Neuron (in vitro differentiated cells): ENCODE measurements around the gene PPM1L.

ENCODE experiments used
- H2AFZ ChIP-seq: one replicate; pipeline ENCODE4 v1.6.1; 2013; ENCODE audit warnings: low read depth, mild to moderate bottlenecking, inconsistent platforms, low read length, moderate library complexity
- H3K27me3 ChIP-seq: one replicate; pipeline ENCODE4 v1.6.1; 2013; ENCODE audit warnings: low read length; ENCODE audit not compliant: insufficient read depth
- H3K36me3 ChIP-seq: one replicate; pipeline ENCODE4 v1.6.1; 2013; ENCODE audit warnings: low read length; ENCODE audit not compliant: insufficient read depth
- H3K4me1 ChIP-seq: one replicate; pipeline ENCODE4 v1.6.1; 2013; ENCODE audit warnings: low read length; ENCODE audit not compliant: insufficient read depth
- H3K4me3 ChIP-seq: 2 replicates; pipeline ENCODE4 v1.5.1; 2013; ENCODE audit warnings: mild to moderate bottlenecking, low read length, moderate library complexity
- H3K9me3 ChIP-seq: one replicate; pipeline ENCODE4 v1.6.1; 2013; ENCODE audit warnings: low read length

PPM1L gene

DNA sequence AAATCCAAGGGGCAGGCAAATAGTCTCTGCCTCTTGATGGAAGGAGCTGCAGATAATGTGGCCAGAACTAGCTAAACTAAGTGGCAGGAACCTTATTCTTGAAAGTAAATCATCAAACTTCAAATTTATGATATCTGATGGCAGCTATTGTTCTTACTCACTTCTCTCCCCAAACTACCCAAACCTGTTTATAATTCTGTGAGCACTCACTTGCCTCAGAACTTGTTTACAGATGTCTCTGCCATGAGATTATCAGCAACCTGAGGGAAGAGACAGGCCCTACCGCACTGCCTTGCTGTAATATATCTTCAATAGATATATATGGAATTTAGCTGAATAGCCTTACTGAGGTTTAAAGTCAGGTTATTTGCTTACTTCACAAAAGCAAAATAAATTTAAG, 351.3 kb downstream of the PPM1L start:
- Histone ChIP-seq H3K4me1 (no peaks in the 10 kb centered on the region), H3K9me3 (peaks cover 9% of the 10 kb centered on the region), H3K27me3 (no peaks in the 10 kb centered on the region), H2AFZ (no peak overlapping the region), H3K4me3 (no peak overlapping the region), H3K36me3 (no peaks in the 10 kb centered on the region)

GRCh38 chr3:161108840-161109239, 352.8 kb downstream of the PPM1L start:
- Histone ChIP-seq H3K4me1 (no peaks in the 10 kb centered on the region), H2AFZ (no peak overlapping the region), H3K4me3 (no peak overlapping the region), H3K36me3 (no peaks in the 10 kb centered on the region), H3K27me3 (no peaks in the 10 kb centered on the region), H3K9me3 (peaks cover 9% of the 10 kb centered on the region)

DNA sequence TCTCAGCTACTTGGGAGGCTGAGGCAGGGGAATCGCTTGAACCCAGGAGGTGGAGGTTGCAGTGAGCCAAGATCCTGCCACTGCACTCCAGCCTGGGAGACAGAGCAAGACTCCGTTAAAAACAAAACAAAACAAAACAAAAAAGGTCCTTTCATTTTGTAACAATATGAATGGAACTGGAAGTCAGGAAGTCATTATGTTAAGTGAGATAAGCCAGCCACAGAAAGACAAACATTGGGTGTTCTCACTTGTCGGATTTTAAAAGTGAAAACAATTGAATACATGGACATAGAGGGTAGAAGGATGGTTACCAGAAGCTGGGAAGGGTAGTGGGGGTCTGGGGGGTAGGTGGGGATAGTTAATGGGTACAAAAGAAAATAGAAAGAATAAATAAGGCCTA, 361.6 kb downstream of the PPM1L start:
- no peaks in the 10 kb centered on the region for H3K27me3 ChIP-seq
- H3K4me3 ChIP-seq, result no peak overlapping the region
- no peak overlapping the region for H2AFZ ChIP-seq

DNA sequence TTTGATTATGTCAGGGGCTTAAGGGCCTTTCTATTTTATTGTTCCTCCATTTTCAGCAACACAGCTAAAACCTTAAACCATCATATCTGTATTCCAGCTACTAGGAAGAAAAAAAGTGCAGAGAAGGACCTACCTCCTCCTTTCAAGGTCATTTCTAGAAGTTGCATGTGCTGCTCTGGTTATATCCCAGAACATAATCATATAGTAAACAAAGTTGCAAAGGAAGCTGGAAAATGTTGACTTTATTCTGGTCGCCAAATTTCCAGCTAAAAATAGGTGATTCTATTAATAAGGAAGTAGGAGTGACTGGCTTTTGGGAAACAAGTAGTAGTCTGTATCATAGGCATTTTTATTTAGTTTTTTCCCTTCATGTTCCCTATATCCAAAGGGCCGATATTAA, 370.5 kb downstream of the PPM1L start:
- H3K9me3 ChIP-seq, result no peaks in the 10 kb centered on the region
- no peaks in the 10 kb centered on the region for H3K27me3 ChIP-seq
- no peaks in the 10 kb centered on the region for H3K4me1 ChIP-seq
- H3K4me3 ChIP-seq, result no peak overlapping the region
- H2AFZ ChIP-seq, result no peak overlapping the region
- no peaks in the 10 kb centered on the region for H3K36me3 ChIP-seq

More for the DNA sequence above, 361.6 kb downstream of the PPM1L start:
- H3K4me1 ChIP-seq, result no peaks in the 10 kb centered on the region
- H3K36me3 ChIP-seq, result no peaks in the 10 kb centered on the region
- H3K9me3 ChIP-seq, result peaks cover 5% of the 10 kb centered on the region
